Stimulated activated CD8-positive, alpha-beta memory T cell treated with anti-CD3 and anti-CD28 coated beads, Interleukin-7, amount 100 ng/mL, for 48 hours (primary cell): ENCODE results near the gene CMYA5.
"Not testable (repeated sequence)": the region's sequence is repeated elsewhere in the genome, so short reads cannot be mapped to it uniquely, and the experiment has no call there.

ENCODE experiments used
- DNase-seq, 2 donors: peaks; one replicate each; pipeline ENCODE4 v3.0.0-alpha.2; 2020; ENCODE audit warnings: low read depth in 1 of 2; ENCODE audit errors: extremely low read depth in 1 of 2

CMYA5 gene

GRCh38 chr5:79702606-79703380 is 13.2 kb downstream of the CMYA5 start:
- DNase-seq = no peak

GRCh38 chr5:79703381-79703645 is 13.7 kb downstream of the CMYA5 start:
- DNase-seq = no peak

- DNase-seq = no peak
Observed at GRCh38 chr5:79704553-79704952, 14.9 kb downstream of the CMYA5 start.

- DNase-seq = no peak
Observed at GRCh38 chr5:79705632-79706031, 16.0 kb downstream of the CMYA5 start.

GRCh38 chr5:79706317-79706716 is 16.7 kb downstream of the CMYA5 start:
- DNase-seq = not testable (repeated sequence)

- DNase-seq = no peak
Observed at GRCh38 chr5:79707535-79707934, 17.9 kb downstream of the CMYA5 start.

GRCh38 chr5:79712741-79713140 is 23.1 kb downstream of the CMYA5 start:
- no peak for DNase-seq

- no peak for DNase-seq
Observed at GRCh38 chr5:79713727-79714126, 24.1 kb downstream of the CMYA5 start.

- DNase-seq = no peak
Observed at GRCh38 chr5:79716839-79717238, 27.2 kb downstream of the CMYA5 start.

- DNase-seq = no peak
Observed at GRCh38 chr5:79720096-79720495, 30.5 kb downstream of the CMYA5 start.

- DNase-seq = no peak
Observed at GRCh38 chr5:79727451-79728355, 38.1 kb downstream of the CMYA5 start.

- no peak for DNase-seq
Observed at GRCh38 chr5:79728396-79728795, 38.8 kb downstream of the CMYA5 start.

- no peak for DNase-seq
Observed at GRCh38 chr5:79729679-79730078, 40.0 kb downstream of the CMYA5 start.

GRCh38 chr5:79730564-79730963 is 40.9 kb downstream of the CMYA5 start:
- DNase-seq = no peak

- no peak for DNase-seq
Observed at GRCh38 chr5:79731775-79732174, 42.1 kb downstream of the CMYA5 start.

- DNase-seq = no peak
Observed at GRCh38 chr5:79736528-79737514, 47.2 kb downstream of the CMYA5 start.

- no peak for DNase-seq
Observed at GRCh38 chr5:79738349-79738748, 48.7 kb downstream of the CMYA5 start.

- no peak for DNase-seq
Observed at GRCh38 chr5:79742549-79743136, 53.0 kb downstream of the CMYA5 start.

- DNase-seq = no peak
Observed at GRCh38 chr5:79743846-79744605, 54.4 kb downstream of the CMYA5 start.

- no peak for DNase-seq
Observed at GRCh38 chr5:79745255-79745654, 55.6 kb downstream of the CMYA5 start.
